Activated CD8-positive, alpha-beta memory T cell treated with anti-CD3 and anti-CD28 coated beads for 4 hours (primary cell): ENCODE results near the gene ZBTB7C.

Source experiments
- DNase-seq, 2 donors: peaks; one replicate each; pipeline ENCODE4 v3.0.0-alpha.2; 2020; ENCODE audit warnings: low read depth in 2 of 2

ZBTB7C gene

DNA sequence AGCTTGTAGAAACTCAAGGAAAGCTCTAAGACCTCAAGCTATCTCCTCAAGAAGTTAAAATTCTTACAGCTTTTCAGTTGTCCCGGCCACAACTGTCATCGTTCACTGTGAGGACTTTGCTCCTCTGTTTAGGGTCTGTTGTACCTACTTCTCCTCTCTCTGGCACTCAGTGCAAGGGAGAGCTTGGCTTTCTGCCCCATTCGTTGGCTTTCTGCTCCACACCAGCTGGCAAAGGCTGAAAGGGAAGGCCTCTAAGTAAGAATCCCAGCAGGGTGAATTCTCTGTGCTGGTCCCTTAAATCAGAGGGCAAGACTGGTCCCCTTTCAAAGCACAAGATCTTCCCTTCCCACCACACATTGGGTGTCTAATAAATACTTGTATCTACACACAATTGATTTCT, 17.3 kb downstream of the ZBTB7C start:
- no peak for DNase-seq

GRCh38 chr18:48390641-48391040, 18.5 kb downstream of the ZBTB7C start:
- DNase-seq: no peak

DNA sequence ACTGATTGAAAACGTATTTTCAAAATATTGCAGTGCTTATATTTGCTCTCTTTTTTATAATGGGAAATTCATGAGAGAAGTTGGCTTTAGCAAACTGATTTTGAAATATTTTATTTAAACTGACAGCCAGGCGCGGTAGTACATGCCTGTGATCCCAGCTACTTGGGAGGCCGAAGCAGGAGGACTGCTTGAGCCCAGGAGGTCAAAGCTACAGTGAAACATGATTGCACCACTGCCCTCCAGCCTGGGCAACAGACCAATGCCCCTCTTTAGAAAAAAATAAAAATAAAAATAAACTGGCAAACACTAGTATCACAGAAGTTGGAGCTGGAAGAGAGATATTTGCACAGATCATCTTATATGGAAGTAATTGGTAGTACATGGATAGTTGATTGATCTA, 20.7 kb downstream of the ZBTB7C start:
- DNase-seq: no peak

- DNase-seq: no peak
Observed at GRCh38 chr18:48387300-48387699, 21.9 kb downstream of the ZBTB7C start.

DNA sequence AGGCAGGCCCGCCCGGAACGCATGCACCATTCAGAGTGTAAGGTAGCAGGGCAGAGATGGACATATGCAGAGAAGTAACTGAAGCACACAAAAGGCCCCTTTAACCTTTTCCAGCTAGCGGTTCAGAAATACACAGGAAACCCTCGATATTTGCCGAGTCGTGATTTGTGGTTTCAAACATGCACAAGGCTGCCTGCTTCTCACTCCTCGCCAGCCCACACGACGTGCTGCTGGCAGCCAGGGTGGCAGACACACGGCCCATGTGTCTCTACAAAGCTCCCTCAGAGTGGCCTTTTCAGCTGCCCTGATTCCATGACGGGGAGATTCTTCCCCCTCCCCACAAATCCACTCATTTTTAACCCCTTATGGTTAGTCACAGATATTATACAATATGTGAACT, 23.6 kb downstream of the ZBTB7C start:
- no peak for DNase-seq

GRCh38 chr18:48376934-48377333, 32.2 kb downstream of the ZBTB7C start:
- DNase-seq: no peak

- DNase-seq: no peak
Observed at GRCh38 chr18:48376406-48376805, 32.8 kb downstream of the ZBTB7C start.

- DNase-seq: no peak
Observed at GRCh38 chr18:48375150-48375800, 33.9 kb downstream of the ZBTB7C start.

GRCh38 chr18:48374423-48375149, 34.6 kb downstream of the ZBTB7C start:
- no peak for DNase-seq

GRCh38 chr18:48371854-48372602, 37.2 kb downstream of the ZBTB7C start:
- no peak for DNase-seq

DNA sequence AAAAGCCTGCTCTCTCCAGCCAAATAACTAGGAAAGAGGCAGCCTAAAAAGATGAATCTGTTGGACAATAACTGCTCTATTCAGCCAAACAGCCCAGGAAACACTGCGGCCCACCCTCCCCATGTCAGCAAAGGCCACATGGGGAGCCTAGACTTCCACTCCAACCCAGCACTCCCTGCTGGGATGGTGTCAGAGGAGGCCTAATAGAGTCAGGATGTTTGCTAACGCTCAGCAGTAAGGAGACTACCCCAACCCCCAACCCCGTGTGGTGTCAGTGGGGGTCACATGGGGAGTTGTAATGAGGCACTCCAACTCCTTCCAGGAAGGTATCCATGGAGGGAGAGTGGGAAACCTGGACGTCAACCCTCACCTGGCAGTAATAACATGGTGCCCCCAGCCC, 41.6 kb downstream of the ZBTB7C start:
- DNase-seq: no peak

DNA sequence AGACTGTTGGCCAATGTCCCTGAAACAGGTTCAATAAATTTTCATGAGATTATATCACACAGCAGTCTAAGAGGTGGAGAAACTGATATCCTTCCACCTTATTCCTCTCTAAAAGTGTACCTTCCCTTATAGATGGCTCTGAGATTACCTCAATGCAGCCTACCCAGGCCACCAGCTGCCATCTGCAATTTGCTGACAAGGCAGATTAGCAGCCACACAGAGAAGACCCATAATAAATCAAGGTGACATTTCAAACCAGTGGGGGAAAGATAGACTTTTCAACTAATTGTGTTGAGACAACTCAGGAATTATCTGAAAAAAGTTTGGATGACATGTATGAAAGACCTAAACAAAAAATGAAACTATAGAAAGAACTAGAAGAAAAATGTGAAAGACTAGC, 43.2 kb downstream of the ZBTB7C start:
- DNase-seq: no peak

DNA sequence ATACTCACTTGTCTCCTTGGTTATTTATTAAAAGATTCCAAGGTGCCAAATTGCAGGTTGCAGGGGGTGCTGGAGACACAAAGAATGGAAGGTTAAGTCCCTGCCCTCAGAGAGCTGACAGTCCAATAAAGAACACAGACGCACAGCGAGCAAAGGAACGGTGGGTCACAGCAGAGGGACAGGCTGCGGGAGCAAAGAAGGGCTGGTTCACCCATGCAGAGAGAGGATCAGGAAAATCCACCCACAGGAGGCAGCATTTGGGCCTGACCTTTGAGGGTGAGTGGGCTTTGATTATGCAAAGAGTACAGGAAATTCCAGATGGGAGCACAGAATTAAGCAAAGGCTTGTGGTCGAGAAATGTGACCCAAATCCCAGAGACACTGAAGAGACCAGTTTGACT, 45.0 kb downstream of the ZBTB7C start:
- no peak for DNase-seq

DNA sequence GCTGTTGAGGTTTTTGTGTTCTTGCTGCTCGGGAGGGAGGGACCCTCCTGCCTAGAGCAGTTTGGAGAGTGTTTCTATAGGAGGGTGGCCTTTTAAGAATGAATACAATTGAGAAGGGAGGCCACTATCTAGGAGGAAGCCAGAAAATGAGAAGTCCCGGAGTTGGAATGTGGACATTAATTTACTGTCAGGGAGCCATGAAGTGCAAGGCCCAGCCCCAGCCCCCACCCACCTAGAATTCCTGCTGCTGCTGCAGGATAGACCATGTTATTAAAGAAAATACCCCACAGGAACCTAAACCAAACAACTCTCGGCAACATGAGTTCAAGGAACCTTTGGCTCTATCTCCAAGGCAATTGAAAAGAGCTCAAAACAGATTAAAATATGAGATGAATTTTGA, 46.0 kb downstream of the ZBTB7C start:
- DNase-seq: no peak

- no peak for DNase-seq
Observed at GRCh38 chr18:48361801-48362200, 47.4 kb downstream of the ZBTB7C start.

DNA sequence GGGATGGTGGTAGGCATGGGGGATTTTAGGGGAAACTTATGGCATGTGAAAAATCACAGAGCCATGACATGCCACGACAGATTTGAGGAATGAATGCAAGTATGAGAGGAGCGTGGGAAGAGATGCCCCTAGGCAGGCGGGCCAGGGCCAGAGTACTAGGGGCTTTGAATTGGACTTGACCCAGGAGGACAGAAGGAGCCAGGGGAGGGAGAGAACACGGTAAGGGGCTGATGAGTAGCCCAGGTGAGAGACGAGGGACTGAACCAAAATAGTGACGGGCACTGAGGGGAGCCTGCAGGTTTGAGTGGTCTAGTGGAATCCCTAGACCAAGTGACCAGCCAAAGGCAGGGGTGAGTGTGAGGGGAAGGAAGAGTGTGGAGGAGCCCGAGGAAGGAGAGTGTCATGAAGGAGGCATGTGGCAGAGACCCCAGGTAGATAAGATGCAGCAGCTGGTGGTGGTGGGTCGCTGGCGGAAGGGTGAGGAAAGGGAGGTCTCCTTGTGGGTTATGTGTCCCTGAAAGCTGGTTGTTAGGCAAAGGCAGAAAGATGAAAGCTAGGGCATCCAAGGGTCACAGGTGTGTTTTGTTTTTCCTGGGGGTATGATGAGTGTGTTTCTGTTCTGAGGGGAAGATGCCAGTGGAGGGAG, 48.7 kb downstream of the ZBTB7C start:
- DNase-seq: no peak

DNA sequence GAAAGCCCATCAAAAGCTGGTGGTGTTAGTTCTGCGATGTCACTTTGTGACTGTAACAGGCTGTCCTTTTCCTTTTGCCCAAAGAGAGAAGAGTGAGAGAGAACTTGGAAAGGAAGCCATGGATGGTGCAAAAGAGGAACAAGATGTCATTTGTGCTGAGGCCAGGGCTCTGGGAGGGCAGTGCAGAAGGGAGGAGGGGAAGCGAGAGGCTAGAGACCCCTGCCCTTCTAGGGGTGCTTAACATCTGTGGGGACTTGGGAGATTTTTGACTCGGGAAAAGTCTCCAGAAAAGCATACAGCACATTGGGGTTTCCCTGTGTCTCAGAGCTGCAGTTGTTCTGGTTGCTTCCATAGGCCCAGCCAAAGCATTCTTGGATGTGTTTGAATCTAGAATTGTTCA, 49.6 kb downstream of the ZBTB7C start:
- no peak for DNase-seq

DNA sequence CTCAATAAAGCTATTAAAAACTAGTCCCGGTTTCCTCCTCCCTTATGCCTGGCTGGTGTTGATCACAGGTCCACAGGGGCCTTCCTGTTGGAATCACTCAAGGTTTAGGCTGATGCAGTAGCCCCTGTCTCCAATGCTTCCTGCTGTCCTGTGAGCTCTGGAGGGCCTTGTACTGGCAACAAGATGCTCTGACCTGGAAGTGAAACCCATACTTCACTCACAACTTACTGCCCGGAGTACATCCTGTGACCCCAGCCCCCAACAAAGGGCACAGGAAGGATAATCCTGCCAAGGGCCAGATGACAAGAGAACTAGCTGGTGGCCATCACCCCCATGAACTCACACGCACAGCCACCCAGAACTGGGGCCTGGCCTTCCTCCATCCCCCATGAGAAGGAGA, 50.3 kb downstream of the ZBTB7C start:
- no peak for DNase-seq

DNA sequence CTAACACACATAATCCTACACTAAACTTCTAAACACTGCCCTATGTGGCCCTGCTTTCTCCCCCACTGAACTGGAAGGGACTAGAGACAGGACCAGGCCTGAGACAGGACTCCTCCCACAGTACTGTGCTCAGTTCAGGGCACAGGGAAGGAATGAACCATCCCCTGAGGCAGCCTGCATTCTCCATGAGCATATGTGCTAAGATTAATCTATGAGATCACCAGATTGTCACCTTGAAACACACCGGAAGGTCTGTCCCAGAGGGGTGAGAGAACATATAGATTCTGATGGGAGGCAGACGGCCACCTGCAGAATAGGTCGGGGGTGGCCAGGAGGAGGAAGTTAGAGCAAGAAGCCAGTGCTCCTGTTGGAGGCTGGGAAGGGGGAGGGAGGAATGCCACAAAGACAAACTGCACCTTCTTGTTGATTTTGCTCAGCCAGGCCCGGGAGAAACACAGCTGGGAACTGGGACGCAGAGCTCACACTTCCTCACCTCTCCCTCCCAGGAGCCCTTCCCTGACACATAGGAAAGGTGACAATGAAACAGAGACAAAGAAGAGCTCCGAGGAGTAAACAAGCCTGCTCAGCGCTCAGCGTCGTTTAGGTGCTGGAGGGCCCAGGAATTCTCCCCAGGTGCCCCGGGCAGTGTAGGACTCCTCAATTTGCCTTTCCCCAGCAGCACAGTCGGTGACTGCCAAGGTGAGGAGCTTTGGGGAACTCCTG, 52.1 kb downstream of the ZBTB7C start:
- DNase-seq: no peak

GRCh38 chr18:48356151-48356745, 52.9 kb downstream of the ZBTB7C start:
- DNase-seq: no peak
